ENCODE results near the gene ASPN.

ASPN gene

DNA sequence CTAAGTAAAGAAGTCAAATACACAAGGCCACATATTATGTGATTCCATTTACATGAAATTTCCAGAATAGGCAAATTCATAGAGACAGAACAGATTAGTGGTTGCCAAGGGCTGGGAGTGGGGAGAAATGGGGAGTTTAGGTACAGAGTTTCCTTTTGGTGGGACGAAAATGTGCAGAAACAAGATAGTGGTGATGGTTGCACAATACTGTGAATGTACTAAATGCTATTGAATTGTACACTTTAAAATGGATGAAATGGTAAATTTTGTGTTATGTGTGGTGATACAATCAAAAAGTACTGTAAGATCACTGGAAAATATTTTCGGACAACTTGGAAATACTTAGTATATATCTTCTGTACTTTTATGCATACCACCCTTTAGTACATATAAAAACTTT, 38.5 kb upstream of the ASPN start:
- Histone ChIP-seq H3K4me2 (ENCODE audit: low read length) (no peak overlapping the region), H3K27me3 (ENCODE audit: control insufficient read depth, insufficient read depth, low read length) (no peaks in the 10 kb centered on the region), H3K9ac (no peak overlapping the region), H3K4me3 (ENCODE audit: low read depth, low read length) (no peak overlapping the region), H3K36me3 (ENCODE audit: control insufficient read depth, insufficient read depth, low read length) (no peaks in the 10 kb centered on the region), H3K9me3 (ENCODE audit: control insufficient read depth, low read length) (no peaks in the 10 kb centered on the region), H3K79me2 (no peaks in the 10 kb centered on the region), H3K4me1 (no peaks in the 10 kb centered on the region), H3K27ac (no peak overlapping the region), H2AFZ (no peak overlapping the region)
- TF ChIP-seq CTCF (IDR thresholded peaks at IDR 0.05): no peak

DNA sequence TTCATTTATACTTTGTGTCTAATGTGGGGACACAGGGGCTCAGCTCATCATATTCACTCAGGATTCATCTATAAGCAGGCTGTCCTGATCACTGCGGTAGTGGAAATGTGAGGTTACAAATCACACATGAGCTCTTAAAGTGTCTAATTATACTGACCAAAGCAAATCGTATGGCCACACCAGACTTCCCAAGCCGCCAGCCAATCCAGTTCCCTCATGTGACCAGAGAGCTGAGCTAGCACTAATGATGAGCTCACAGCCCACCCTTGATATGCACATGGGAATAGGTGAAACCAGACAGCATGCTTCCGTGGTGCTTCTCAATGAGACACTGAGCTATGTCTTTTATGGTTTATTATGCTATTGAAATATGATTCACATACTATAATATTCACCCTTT, 35.9 kb upstream of the ASPN start:
- H3K9ac ChIP-seq: no peak overlapping the region
- TF ChIP-seq CTCF (IDR thresholded peaks at IDR 0.05): no peak

GRCh38 chr9:92517046-92517445, 34.7 kb upstream of the ASPN start:
- Histone ChIP-seq H2AFZ (no peak overlapping the region), H3K4me1 (no peaks in the 10 kb centered on the region), H3K4me2 (ENCODE audit: low read length) (no peak overlapping the region), H3K27ac (no peak overlapping the region), H3K27me3 (ENCODE audit: control insufficient read depth, insufficient read depth, low read length) (no peaks in the 10 kb centered on the region), H3K4me3 (ENCODE audit: low read depth, low read length) (no peak overlapping the region), H3K36me3 (ENCODE audit: control insufficient read depth, insufficient read depth, low read length) (no peaks in the 10 kb centered on the region), H3K79me2 (no peaks in the 10 kb centered on the region), H3K9me3 (ENCODE audit: control insufficient read depth, low read length) (no peaks in the 10 kb centered on the region), H3K9ac (no peak overlapping the region)
- no peak for TF ChIP-seq CTCF (IDR thresholded peaks at IDR 0.05)

More for the DNA sequence above, 35.9 kb upstream of the ASPN start:
- no peaks in the 10 kb centered on the region for H3K9me3 ChIP-seq (ENCODE audit: control insufficient read depth, low read length)
- H3K4me2 ChIP-seq (ENCODE audit: low read length): no peak overlapping the region
- H2AFZ ChIP-seq: no peak overlapping the region
- H3K79me2 ChIP-seq: no peaks in the 10 kb centered on the region
- no peak overlapping the region for H3K4me3 ChIP-seq (ENCODE audit: low read depth, low read length)
- H3K4me1 ChIP-seq: no peaks in the 10 kb centered on the region
- H3K36me3 ChIP-seq (ENCODE audit: control insufficient read depth, insufficient read depth, low read length): no peaks in the 10 kb centered on the region
- H3K27ac ChIP-seq: no peak overlapping the region
- no peaks in the 10 kb centered on the region for H3K27me3 ChIP-seq (ENCODE audit: control insufficient read depth, insufficient read depth, low read length)

- no peaks in the 10 kb centered on the region for H3K36me3 ChIP-seq (ENCODE audit: control insufficient read depth, insufficient read depth, low read length)
- no peak overlapping the region for H2AFZ ChIP-seq
- no peak overlapping the region for H3K4me3 ChIP-seq (ENCODE audit: low read depth, low read length)
- H3K4me2 ChIP-seq (ENCODE audit: low read length): no peak overlapping the region
- no peak overlapping the region for H3K9ac ChIP-seq
- no peaks in the 10 kb centered on the region for H3K79me2 ChIP-seq
- H3K27ac ChIP-seq: no peak overlapping the region
- TF ChIP-seq CTCF (IDR thresholded peaks at IDR 0.05): no peak
- no peaks in the 10 kb centered on the region for H3K27me3 ChIP-seq (ENCODE audit: control insufficient read depth, insufficient read depth, low read length)
- no peaks in the 10 kb centered on the region for H3K9me3 ChIP-seq (ENCODE audit: control insufficient read depth, low read length)
- no peaks in the 10 kb centered on the region for H3K4me1 ChIP-seq
Measured at GRCh38 chr9:92516521-92516920, 34.2 kb upstream of the ASPN start.

DNA sequence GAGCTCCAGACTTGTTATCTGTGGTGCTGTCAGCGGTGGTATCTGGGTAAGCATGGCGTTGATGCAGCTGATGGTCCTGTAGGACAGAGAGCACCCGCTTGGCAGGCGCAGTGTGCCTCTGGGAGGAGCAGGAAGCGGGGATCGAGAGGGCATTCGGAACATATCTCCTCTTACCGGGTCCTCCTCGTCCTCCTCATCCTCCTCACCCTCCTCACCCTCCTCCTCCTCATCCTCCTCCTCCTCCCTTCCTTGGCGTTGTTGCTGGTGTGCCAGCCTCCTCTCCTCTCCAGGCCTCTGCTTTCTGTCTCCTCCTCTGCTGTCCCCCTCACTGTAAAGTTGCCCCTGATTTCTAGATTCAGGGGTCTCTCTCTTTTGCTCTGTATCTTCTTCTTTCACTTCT, 32.3 kb upstream of the ASPN start:
- Histone ChIP-seq H3K4me1 (no peaks in the 10 kb centered on the region), H3K79me2 (no peaks in the 10 kb centered on the region)
- TF ChIP-seq CTCF (IDR thresholded peaks at IDR 0.05): no peak

More for the DNA sequence above, 32.3 kb upstream of the ASPN start:
- Histone ChIP-seq H3K27ac (no peak overlapping the region), H3K36me3 (ENCODE audit: control insufficient read depth, insufficient read depth, low read length) (no peaks in the 10 kb centered on the region), H3K27me3 (ENCODE audit: control insufficient read depth, insufficient read depth, low read length) (no peaks in the 10 kb centered on the region), H3K4me3 (ENCODE audit: low read depth, low read length) (no peak overlapping the region), H2AFZ (no peak overlapping the region), H3K9ac (no peak overlapping the region), H3K4me2 (ENCODE audit: low read length) (no peak overlapping the region), H3K9me3 (ENCODE audit: control insufficient read depth, low read length) (no peaks in the 10 kb centered on the region)
